IgD-negative memory B cell (primary cell): Measurements from ENCODE around the gene STK10. TPM values are rescaled to one million over a fixed set of nuclear protein-coding genes. Genes with fewer than 3 reads are reported as not detected.
A peak's percentile ranks its signal among the peaks of the same experiment; 100 is the strongest.

Experiments used
- H3K27ac Mint-ChIP-seq, 3 donors: one replicate each; pipeline ENCODE4 v1.8.0; 2020 to 2022; ENCODE audit warnings: mild to moderate bottlenecking in 3 of 3, mixed read lengths in 3 of 3, moderate library complexity in 1 of 3
- H3K27me3 Mint-ChIP-seq: one replicate; pipeline ENCODE4 v1.8.0; 2021; ENCODE audit warnings: mixed read lengths
- H3K36me3 Mint-ChIP-seq: one replicate; pipeline ENCODE4 v1.8.0; 2020; ENCODE audit warnings: mild to moderate bottlenecking, mixed read lengths
- H3K4me1 Mint-ChIP-seq, 3 donors: one replicate each; pipeline ENCODE4 v1.8.0; 2020 to 2022; ENCODE audit warnings: mixed read lengths in 3 of 3, mild to moderate bottlenecking in 1 of 3
- H3K4me3 Mint-ChIP-seq, 4 donors: one replicate each; pipeline ENCODE4 v1.8.0; 2020 to 2022; ENCODE audit warnings: mild to moderate bottlenecking in 4 of 4, mixed read lengths in 4 of 4, moderate library complexity in 3 of 4
- H3K9me3 Mint-ChIP-seq, 3 donors: one replicate each; pipeline ENCODE4 v1.8.0; 2020 to 2021; ENCODE audit warnings: mixed read lengths in 3 of 3, mild to moderate bottlenecking in 1 of 3
- polyA plus RNA-seq: library from polyadenylated mRNA; unstranded; fragments of 300-500 nt; fragmentation: Illumina TruSeq; gene quantifications from one replicate; pipeline ENCODE4 v1.2.3, GENCODE V29; 2021

The STK10 gene
- polyA plus RNA-seq, 1 donor from 2014 or later = 87.9 TPM

- H3K27ac Mint-ChIP-seq = peak overlapping the region; percentile 82 to 97 (median 93)
- H3K4me3 Mint-ChIP-seq = peak overlapping the region; percentile 8 to 97 (median 79)
- no peaks in the 10 kb centered on the region for H3K9me3 Mint-ChIP-seq
- peaks cover 59 to 68% (median 67%) of the 10 kb centered on the region in 3 donors for H3K4me1 Mint-ChIP-seq
- H3K36me3 Mint-ChIP-seq = peaks cover 8% of the 10 kb centered on the region
- H3K27me3 Mint-ChIP-seq = no peaks in the 10 kb centered on the region
Measured at GRCh38 chr5:172180936-172181335, 7.1 kb downstream of the STK10 start.

- Mint-ChIP-seq H3K27ac (peak overlapping the region; percentile 93 to 97 (median 95)), H3K4me1 (peaks cover 62 to 74% (median 71%) of the 10 kb centered on the region in 3 donors), H3K36me3 (peaks cover 8% of the 10 kb centered on the region), H3K9me3 (no peaks in the 10 kb centered on the region), H3K4me3 (peak overlapping the region; percentile 81 to 97 (median 91)), H3K27me3 (no peaks in the 10 kb centered on the region)
Measured at GRCh38 chr5:172178991-172179989, 8.7 kb downstream of the STK10 start.

GRCh38 chr5:172178301-172178987 lies 9.6 kb downstream of the STK10 start:
- Mint-ChIP-seq H3K4me3 (peak overlapping the region; percentile 81 to 97 (median 91)), H3K36me3 (peaks cover 7% of the 10 kb centered on the region), H3K27me3 (no peaks in the 10 kb centered on the region), H3K27ac (peak overlapping the region; percentile 93 to 97 (median 95)), H3K9me3 (no peaks in the 10 kb centered on the region), H3K4me1 (peaks cover 68 to 74% (median 70%) of the 10 kb centered on the region in 3 donors)

- peak overlapping the region in 3 of 4 donors; percentile 91 to 97 (median 97) for H3K4me3 Mint-ChIP-seq
- no peaks in the 10 kb centered on the region for H3K9me3 Mint-ChIP-seq
- H3K27me3 Mint-ChIP-seq = no peaks in the 10 kb centered on the region
- peaks cover 66 to 74% (median 67%) of the 10 kb centered on the region in 3 donors for H3K4me1 Mint-ChIP-seq
- H3K27ac Mint-ChIP-seq = peak overlapping the region; percentile 93 to 97 (median 97)
- peaks cover 5% of the 10 kb centered on the region for H3K36me3 Mint-ChIP-seq
Measured at GRCh38 chr5:172177176-172177575, 10.8 kb downstream of the STK10 start.

GRCh38 chr5:172175263-172175719 lies 12.7 kb downstream of the STK10 start:
- Mint-ChIP-seq H3K27me3 (no peaks in the 10 kb centered on the region), H3K4me1 (peaks cover 63 to 67% (median 65%) of the 10 kb centered on the region in 3 donors), H3K4me3 (peak overlapping the region; percentile 85 to 97 (median 96)), H3K27ac (peak overlapping the region; percentile 93 to 97 (median 96)), H3K36me3 (no peaks in the 10 kb centered on the region), H3K9me3 (no peaks in the 10 kb centered on the region)

GRCh38 chr5:172173564-172174153 lies 14.4 kb downstream of the STK10 start:
- peaks cover 60 to 71% (median 60%) of the 10 kb centered on the region in 3 donors for H3K4me1 Mint-ChIP-seq
- no peaks in the 10 kb centered on the region for H3K36me3 Mint-ChIP-seq
- no peaks in the 10 kb centered on the region for H3K9me3 Mint-ChIP-seq
- H3K27me3 Mint-ChIP-seq = no peaks in the 10 kb centered on the region
- H3K27ac Mint-ChIP-seq = peak overlapping the region; percentile 93 to 97 (median 96)
- peak overlapping the region; percentile 85 to 97 (median 92) for H3K4me3 Mint-ChIP-seq

GRCh38 chr5:172172912-172173563 lies 15.0 kb downstream of the STK10 start:
- Mint-ChIP-seq H3K9me3 (no peaks in the 10 kb centered on the region), H3K4me3 (peak overlapping the region in 3 of 4 donors; percentile 87 to 97 (median 97)), H3K27me3 (no peaks in the 10 kb centered on the region), H3K27ac (peak overlapping the region; percentile 93 to 97 (median 96)), H3K36me3 (no peaks in the 10 kb centered on the region), H3K4me1 (peaks cover 54 to 69% (median 56%) of the 10 kb centered on the region in 3 donors)

- Mint-ChIP-seq H3K27ac (peak overlapping the region; percentile 32 to 64 (median 56)), H3K36me3 (no peaks in the 10 kb centered on the region), H3K4me3 (peak overlapping the region in 1 of 4 donors; percentile 17), H3K27me3 (no peaks in the 10 kb centered on the region), H3K9me3 (no peaks in the 10 kb centered on the region), H3K4me1 (peaks cover 51 to 58% (median 54%) of the 10 kb centered on the region in 3 donors)
Measured at GRCh38 chr5:172171118-172171517, 16.9 kb downstream of the STK10 start.

- Mint-ChIP-seq H3K9me3 (no peaks in the 10 kb centered on the region), H3K27me3 (no peaks in the 10 kb centered on the region), H3K4me3 (peak overlapping the region in 1 of 4 donors; percentile 71), H3K4me1 (peaks cover 44 to 50% (median 47%) of the 10 kb centered on the region in 3 donors), H3K27ac (peak overlapping the region; percentile 65 to 88 (median 85)), H3K36me3 (no peaks in the 10 kb centered on the region)
Measured at GRCh38 chr5:172170251-172170701, 17.7 kb downstream of the STK10 start.

GRCh38 chr5:172169216-172169615 lies 18.8 kb downstream of the STK10 start:
- no peaks in the 10 kb centered on the region for H3K36me3 Mint-ChIP-seq
- H3K9me3 Mint-ChIP-seq = no peaks in the 10 kb centered on the region
- H3K4me3 Mint-ChIP-seq = no peak overlapping the region
- no peaks in the 10 kb centered on the region for H3K27me3 Mint-ChIP-seq
- H3K27ac Mint-ChIP-seq = peak overlapping the region; percentile 67 to 84 (median 76)
- H3K4me1 Mint-ChIP-seq = peaks cover 36 to 48% (median 38%) of the 10 kb centered on the region in 3 donors

GRCh38 chr5:172168311-172168710 lies 19.7 kb downstream of the STK10 start:
- Mint-ChIP-seq H3K4me1 (peaks cover 27 to 42% (median 30%) of the 10 kb centered on the region in 3 donors), H3K36me3 (no peaks in the 10 kb centered on the region), H3K27ac (peak overlapping the region in 2 of 3 donors; percentile 67 to 76), H3K4me3 (peak overlapping the region in 1 of 4 donors; percentile 58), H3K9me3 (no peaks in the 10 kb centered on the region), H3K27me3 (no peaks in the 10 kb centered on the region)

- no peaks in the 10 kb centered on the region for H3K9me3 Mint-ChIP-seq
- H3K4me1 Mint-ChIP-seq = peaks cover 25 to 40% (median 26%) of the 10 kb centered on the region in 3 donors
- peak overlapping the region in 1 of 4 donors; percentile 37 for H3K4me3 Mint-ChIP-seq
- H3K36me3 Mint-ChIP-seq = no peaks in the 10 kb centered on the region
- peak overlapping the region in 2 of 3 donors; percentile 63 to 67 for H3K27ac Mint-ChIP-seq
- H3K27me3 Mint-ChIP-seq = no peaks in the 10 kb centered on the region
Measured at GRCh38 chr5:172167895-172168294, 20.1 kb downstream of the STK10 start.

GRCh38 chr5:172166030-172166826 lies 21.8 kb downstream of the STK10 start:
- Mint-ChIP-seq H3K9me3 (no peaks in the 10 kb centered on the region), H3K27me3 (no peaks in the 10 kb centered on the region), H3K36me3 (no peaks in the 10 kb centered on the region), H3K4me3 (no peak overlapping the region), H3K27ac (peak overlapping the region in 2 of 3 donors; percentile 63 to 77), H3K4me1 (peaks cover 25 to 52% (median 27%) of the 10 kb centered on the region in 3 donors)
